NCI-H748 treated with DMSO at 0.1 percent for 48 hours (cell line): ENCODE results near the gene DPYSL4.

Experiments used
- DNase-seq: peaks from one replicate; lab custom pipeline; 2025; lab: John Stamatoyannopoulos, UW

DPYSL4 gene

GRCh38 chr10:132186488-132187429 is at the start of gene DPYSL4:
DPYSL4 (plus strand) TSS chr10:132186948; CDS start chr10:132187064, 116 bp downstream.
- DNase-seq, result no peak

- no peak for DNase-seq
These were observed 49.4 kb upstream of the DPYSL4 start for GRCh38 chr10:132137111-132138072.

- no peak for DNase-seq
These were observed 48.6 kb upstream of the DPYSL4 start for GRCh38 chr10:132138133-132138532.

GRCh38 chr10:132138596-132138995 is 48.2 kb upstream of the DPYSL4 start:
- DNase-seq, result no peak

GRCh38 chr10:132139526-132139925 is 47.2 kb upstream of the DPYSL4 start:
- no peak for DNase-seq

- no peak for DNase-seq
These were observed 46.4 kb upstream of the DPYSL4 start for GRCh38 chr10:132140167-132140925.

GRCh38 chr10:132141076-132141475 is 45.7 kb upstream of the DPYSL4 start:
- no peak for DNase-seq

- no peak for DNase-seq
These were observed 45.0 kb upstream of the DPYSL4 start for GRCh38 chr10:132141526-132142395.

GRCh38 chr10:132142396-132143161 is 44.2 kb upstream of the DPYSL4 start:
- DNase-seq, result no peak

GRCh38 chr10:132143162-132143561 is 43.6 kb upstream of the DPYSL4 start:
- no peak for DNase-seq

- no peak for DNase-seq
These were observed 42.7 kb upstream of the DPYSL4 start for GRCh38 chr10:132144086-132144485.

GRCh38 chr10:132145002-132145401 is 41.7 kb upstream of the DPYSL4 start:
- DNase-seq, result no peak

- no peak for DNase-seq
These were observed 41.1 kb upstream of the DPYSL4 start for GRCh38 chr10:132145521-132146185.

- DNase-seq, result no peak
These were observed 40.5 kb upstream of the DPYSL4 start for GRCh38 chr10:132146271-132146671.

- no peak for DNase-seq
These were observed 39.5 kb upstream of the DPYSL4 start for GRCh38 chr10:132146941-132147915.

- DNase-seq, result no peak
These were observed 38.2 kb upstream of the DPYSL4 start for GRCh38 chr10:132148261-132149251.

GRCh38 chr10:132149271-132149670 is 37.5 kb upstream of the DPYSL4 start:
- no peak for DNase-seq
